ENCODE measurements around the gene DNAH2. TPM values are rescaled to one million over a fixed set of nuclear protein-coding genes. Genes with fewer than 3 reads are reported as not detected.

DNAH2 gene
- total RNA-seq, 2 experiments from 2014 or later = not detected

DNA sequence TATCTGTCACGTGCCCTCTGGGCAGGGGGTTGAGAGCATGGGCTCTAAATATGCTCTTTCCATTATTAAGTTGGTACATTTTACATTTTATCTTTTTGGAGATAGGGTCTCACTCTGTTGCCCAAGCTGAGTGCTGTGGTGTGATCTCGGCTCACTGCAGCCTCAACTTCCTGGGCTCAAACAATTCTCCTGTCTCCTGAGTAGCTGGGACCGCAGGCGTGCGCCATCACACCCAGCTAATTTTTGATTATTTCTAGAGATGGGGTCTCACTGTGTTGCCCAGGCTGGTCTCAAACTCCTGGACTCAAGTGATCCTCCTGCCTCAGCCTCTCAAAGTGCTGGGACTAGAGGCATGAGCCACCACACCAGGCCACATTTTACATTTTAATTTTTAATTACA is 72.6 kb downstream of the DNAH2 start:
- H3K4me3 ChIP-seq (ENCODE audit: low read depth, low read length, poor library complexity, severe bottlenecking) = no peak overlapping the region
- H3K27ac ChIP-seq (ENCODE audit: low read depth, low read length, poor library complexity, severe bottlenecking) = no peak overlapping the region
- no peaks in the 10 kb centered on the region for H3K36me3 ChIP-seq (ENCODE audit: insufficient read depth, low read length)
- H4K20me1 ChIP-seq (ENCODE audit: insufficient read depth, low read length) = no peaks in the 10 kb centered on the region
- no peaks in the 10 kb centered on the region for H3K9me2 ChIP-seq (ENCODE audit: insufficient read depth, low read length)
- no peaks in the 10 kb centered on the region for H3K9me3 ChIP-seq (ENCODE audit: low read length)
- H3K4me1 ChIP-seq (ENCODE audit: insufficient read depth, low read length, poor library complexity, severe bottlenecking) = no peaks in the 10 kb centered on the region
- BruUV-seq (replicated peaks) = no TSS peak
- ChIA-PET POLR2A (no interaction called here), CTCF (ENCODE audit: unreplicated experiment) (no interaction called here)
- DNase-seq (ENCODE audit: low spot score) = no peak
- no peak overlapping the region for H2AFZ ChIP-seq (ENCODE audit: low read length)
- TF ChIP-seq, protein P1, sequence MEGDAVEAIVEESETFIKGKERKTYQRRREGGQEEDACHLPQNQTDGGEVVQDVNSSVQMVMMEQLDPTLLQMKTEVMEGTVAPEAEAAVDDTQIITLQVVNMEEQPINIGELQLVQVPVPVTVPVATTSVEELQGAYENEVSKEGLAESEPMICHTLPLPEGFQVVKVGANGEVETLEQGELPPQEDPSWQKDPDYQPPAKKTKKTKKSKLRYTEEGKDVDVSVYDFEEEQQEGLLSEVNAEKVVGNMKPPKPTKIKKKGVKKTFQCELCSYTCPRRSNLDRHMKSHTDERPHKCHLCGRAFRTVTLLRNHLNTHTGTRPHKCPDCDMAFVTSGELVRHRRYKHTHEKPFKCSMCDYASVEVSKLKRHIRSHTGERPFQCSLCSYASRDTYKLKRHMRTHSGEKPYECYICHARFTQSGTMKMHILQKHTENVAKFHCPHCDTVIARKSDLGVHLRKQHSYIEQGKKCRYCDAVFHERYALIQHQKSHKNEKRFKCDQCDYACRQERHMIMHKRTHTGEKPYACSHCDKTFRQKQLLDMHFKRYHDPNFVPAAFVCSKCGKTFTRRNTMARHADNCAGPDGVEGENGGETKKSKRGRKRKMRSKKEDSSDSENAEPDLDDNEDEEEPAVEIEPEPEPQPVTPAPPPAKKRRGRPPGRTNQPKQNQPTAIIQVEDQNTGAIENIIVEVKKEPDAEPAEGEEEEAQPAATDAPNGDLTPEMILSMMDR (conservative IDR thresholded peaks at IDR 0.05; ENCODE audit: low read length) = no peak
- TF ChIP-seq EZH2phosphoT487 (IDR thresholded peaks at IDR 0.05; ENCODE audit: borderline replicate concordance, low read depth, low read length) = no peak
- H3K4me2 ChIP-seq (ENCODE audit: low read length) = no peak overlapping the region
- no peaks in the 10 kb centered on the region for H3K79me2 ChIP-seq (ENCODE audit: insufficient read depth, low read depth, low read length)
- intact Hi-C loops (cut with micrococcal nuclease; ENCODE audit: unreplicated experiment) = no loop called here

- CTCF ChIA-PET (ENCODE audit: unreplicated experiment) = no interaction called here
- TF ChIP-seq, protein P1 (conservative IDR thresholded peaks at IDR 0.05; ENCODE audit: low read length) = no peak
- TF ChIP-seq EZH2phosphoT487 (IDR thresholded peaks at IDR 0.05; ENCODE audit: borderline replicate concordance, low read depth, low read length) = no peak
- DNase-seq (ENCODE audit: low spot score) = no peak
- Histone ChIP-seq H3K4me2 (ENCODE audit: low read length) (no peak overlapping the region), H3K4me3 (ENCODE audit: low read depth, low read length, poor library complexity, severe bottlenecking) (no peak overlapping the region), H3K27ac (ENCODE audit: low read depth, low read length, poor library complexity, severe bottlenecking) (no peak overlapping the region), H3K79me2 (ENCODE audit: insufficient read depth, low read depth, low read length) (no peaks in the 10 kb centered on the region), H4K20me1 (ENCODE audit: insufficient read depth, low read length) (no peaks in the 10 kb centered on the region), H3K9me3 (ENCODE audit: low read length) (no peaks in the 10 kb centered on the region), H3K9me2 (ENCODE audit: insufficient read depth, low read length) (no peaks in the 10 kb centered on the region), H2AFZ (ENCODE audit: low read length) (no peak overlapping the region), H3K36me3 (ENCODE audit: insufficient read depth, low read length) (no peaks in the 10 kb centered on the region), H3K4me1 (ENCODE audit: insufficient read depth, low read length, poor library complexity, severe bottlenecking) (no peaks in the 10 kb centered on the region)
- POLR2A ChIA-PET = no interaction called here
- BruUV-seq (replicated peaks) = no TSS peak
- intact Hi-C loops (cut with micrococcal nuclease; ENCODE audit: unreplicated experiment) = no loop called here
These were observed 75.1 kb downstream of the DNAH2 start for GRCh38 chr17:7792611-7793010.

DNA sequence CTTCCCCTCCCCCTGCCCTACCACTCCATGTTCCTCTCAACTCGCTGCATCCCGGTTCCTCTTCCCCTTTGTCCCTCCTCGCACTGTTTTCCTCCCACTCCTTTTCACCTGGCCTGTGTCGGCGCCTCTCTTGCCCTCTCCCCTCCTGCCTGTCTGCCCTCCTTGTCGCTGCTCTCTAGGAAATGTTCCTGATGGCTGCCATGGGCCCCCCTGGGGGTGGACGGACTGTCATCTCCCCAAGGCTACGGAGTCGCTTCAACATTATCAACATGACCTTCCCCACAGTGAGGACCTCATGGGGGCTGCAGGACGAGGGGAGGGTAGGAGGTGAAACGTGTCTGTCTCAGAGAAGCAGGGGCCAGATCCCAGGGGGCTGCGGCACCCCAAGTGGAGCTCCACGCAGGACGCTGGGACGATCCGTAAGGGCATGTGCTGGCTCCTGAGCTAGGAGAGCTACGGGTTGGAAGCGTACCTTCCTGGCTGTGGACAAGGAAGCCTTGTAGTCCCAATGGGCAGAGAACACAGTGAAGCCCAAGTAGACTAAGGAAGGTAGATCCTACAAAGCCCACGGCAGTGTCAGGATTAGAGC is 76.6 kb downstream of the DNAH2 start:
- Histone ChIP-seq H3K4me2 (ENCODE audit: low read length) (no peak overlapping the region), H3K79me2 (ENCODE audit: insufficient read depth, low read depth, low read length) (no peaks in the 10 kb centered on the region), H3K9me3 (ENCODE audit: low read length) (no peaks in the 10 kb centered on the region), H3K9me2 (ENCODE audit: insufficient read depth, low read length) (no peaks in the 10 kb centered on the region), H3K4me1 (ENCODE audit: insufficient read depth, low read length, poor library complexity, severe bottlenecking) (no peaks in the 10 kb centered on the region), H4K20me1 (ENCODE audit: insufficient read depth, low read length) (no peaks in the 10 kb centered on the region), H2AFZ (ENCODE audit: low read length) (no peak overlapping the region), H3K27ac (ENCODE audit: low read depth, low read length, poor library complexity, severe bottlenecking) (no peak overlapping the region), H3K36me3 (ENCODE audit: insufficient read depth, low read length) (no peaks in the 10 kb centered on the region), H3K4me3 (ENCODE audit: low read depth, low read length, poor library complexity, severe bottlenecking) (no peak overlapping the region)
- ChIA-PET POLR2A (no interaction called here), CTCF (ENCODE audit: unreplicated experiment) (no interaction called here)
- no peak for DNase-seq (ENCODE audit: low spot score)
- BruUV-seq (replicated peaks) = no TSS peak
- no peak for TF ChIP-seq EZH2phosphoT487 (IDR thresholded peaks at IDR 0.05; ENCODE audit: borderline replicate concordance, low read depth, low read length)
- TF ChIP-seq, protein P1 (conservative IDR thresholded peaks at IDR 0.05; ENCODE audit: low read length) = no peak
- intact Hi-C loops (cut with micrococcal nuclease; ENCODE audit: unreplicated experiment) = no loop called here
